Measurements from ENCODE around the gene LGR4.

- TF ChIP-seq POLR2A (IDR thresholded peaks at IDR 0.05) (no peak), CTCF (IDR thresholded peaks at IDR 0.05) (no peak)
Measured at GRCh38 chr11:27350511-27350910, 122.1 kb downstream of the LGR4 start.
